Panc1 (cell line): ENCODE measurements around the gene USP5. TPM values are rescaled to one million over a fixed set of nuclear protein-coding genes. Genes with fewer than 3 reads are reported as not detected.

ENCODE experiments used
- ATAC-seq: fragments of 200-7000 bp; cut with Tn5 transposase; 2 replicates; pipeline ENCODE4 v1.9.1; 2020; ENCODE audit warnings: mild to moderate bottlenecking, moderate library complexity
- BruUV-seq: library from RNA; stranded (reverse); fragments of 400-500 nt; replicated peaks from 2 replicates; lab custom pipeline; 2021; lab: Mats Ljungman, UMichigan
- CTCF ChIA-PET: fragments of 300-600 bp; sonication (Branson Sonifier 250); formaldehyde crosslinking; loops from one replicate; lab custom pipeline; 2022; ENCODE audit warnings: antibody characterized with exemption; lab: Charles Lee
- POLR2A ChIA-PET: fragments of 300-600 bp; sonication (Branson Sonifier 250); formaldehyde crosslinking; loops from one replicate; lab custom pipeline; 2022; ENCODE audit warnings: antibody characterized with exemption; lab: Charles Lee
- DNase-seq: peaks from one replicate; pipeline ENCODE4 v3.0.0-alpha.2; 2010; ENCODE audit warnings: low read depth, low spot score
- H3K27ac ChIP-seq: 2 replicates; pipeline ENCODE4 v1.5.1; 2011; ENCODE audit warnings: mild to moderate bottlenecking, low read length, inconsistent platforms
- H3K27me3 ChIP-seq: fragments of 200-500 bp; sonication (Bioruptor generic); 2 replicates; pipeline ENCODE4 v1.6.0; 2014; ENCODE audit warnings: low read length, inconsistent platforms; ENCODE audit not compliant: control insufficient read depth, insufficient read depth
- H3K36me3 ChIP-seq: fragments of 200-500 bp; sonication (Bioruptor generic); 2 replicates; pipeline ENCODE4 v1.5.1; 2014; ENCODE audit warnings: inconsistent platforms, mild to moderate bottlenecking, low read length, moderate library complexity; ENCODE audit not compliant: control insufficient read depth, insufficient read depth
- H3K4me1 ChIP-seq: 2 replicates; pipeline ENCODE4 v1.5.1; 2011; ENCODE audit warnings: inconsistent platforms, mild to moderate bottlenecking, low read length, moderate library complexity; ENCODE audit not compliant: control insufficient read depth, insufficient read depth
- H3K4me3 ChIP-seq, 2 experiments: 2 replicates each; pipeline ENCODE4 v1.5.1; 2011 to 2012; ENCODE audit warnings: low read depth in 2 of 2, low read length in 2 of 2, mild to moderate bottlenecking in 2 of 2, inconsistent platforms in 1 of 2, moderate library complexity in 1 of 2
- H3K9me3 ChIP-seq: fragments of 200-500 bp; sonication (Bioruptor generic); 2 replicates; pipeline ENCODE4 v1.5.1; 2014; ENCODE audit warnings: low read depth, mild to moderate bottlenecking, inconsistent platforms, low read length, moderate library complexity; ENCODE audit not compliant: control insufficient read depth, insufficient read depth
- CTCF ChIP-seq: fragments of 450-650 bp; IDR thresholded peaks from 2 replicates; pipeline ENCODE4 v1.5.1; 2017; ENCODE audit warnings: mild to moderate bottlenecking
- POLR2AphosphoS5 ChIP-seq: IDR thresholded peaks from 2 replicates; pipeline ENCODE4 v1.6.1; 2012; ENCODE audit warnings: mild to moderate bottlenecking, low read depth, low read length, moderate library complexity
- SIN3A ChIP-seq: IDR thresholded peaks from 2 replicates; pipeline ENCODE4 v1.6.1; 2012; ENCODE audit warnings: low read depth, mild to moderate bottlenecking, low read length, moderate library complexity, borderline replicate concordance; ENCODE audit not compliant: insufficient read depth
- TCF7L2 ChIP-seq: IDR thresholded peaks from 2 replicates; pipeline ENCODE4 v1.6.1; 2011; ENCODE audit warnings: mild to moderate bottlenecking, low read depth, low read length, inconsistent platforms
- in situ Hi-C: cut with HindIII; loops from 2 replicates; pipeline ENCODE4 v1.10.0; 2016; ENCODE audit warnings: low sequenced_read_pairs, low pct_unique_long_range_greater_than_20kb
- intact Hi-C: fragments of 100-400 bp; cut with micrococcal nuclease; formaldehyde crosslinking; loops from one replicate; pipeline ENCODE4 v1.10.0; 2022; ENCODE audit not compliant: unreplicated experiment
- total RNA-seq: library from RNA; stranded (reverse); gene quantifications from one replicate; pipeline ENCODE4 v1.2.1, GENCODE V29; 2021; ENCODE audit not compliant: unreplicated experiment
- TF ChIP-seq, protein P1 (sequence below), 2 experiments: IDR thresholded peaks; 2 replicates each; pipeline ENCODE4 v1.6.1; 2011 to 2012; ENCODE audit warnings: low read depth in 2 of 2, control low read depth in 1 of 2, low read length in 1 of 2, mild to moderate bottlenecking in 1 of 2, moderate library complexity in 1 of 2; ENCODE audit not compliant: insufficient read depth in 1 of 2

Gene USP5
- total RNA-seq, 1 experiment from 2014 or later, result 104 TPM

DNA sequence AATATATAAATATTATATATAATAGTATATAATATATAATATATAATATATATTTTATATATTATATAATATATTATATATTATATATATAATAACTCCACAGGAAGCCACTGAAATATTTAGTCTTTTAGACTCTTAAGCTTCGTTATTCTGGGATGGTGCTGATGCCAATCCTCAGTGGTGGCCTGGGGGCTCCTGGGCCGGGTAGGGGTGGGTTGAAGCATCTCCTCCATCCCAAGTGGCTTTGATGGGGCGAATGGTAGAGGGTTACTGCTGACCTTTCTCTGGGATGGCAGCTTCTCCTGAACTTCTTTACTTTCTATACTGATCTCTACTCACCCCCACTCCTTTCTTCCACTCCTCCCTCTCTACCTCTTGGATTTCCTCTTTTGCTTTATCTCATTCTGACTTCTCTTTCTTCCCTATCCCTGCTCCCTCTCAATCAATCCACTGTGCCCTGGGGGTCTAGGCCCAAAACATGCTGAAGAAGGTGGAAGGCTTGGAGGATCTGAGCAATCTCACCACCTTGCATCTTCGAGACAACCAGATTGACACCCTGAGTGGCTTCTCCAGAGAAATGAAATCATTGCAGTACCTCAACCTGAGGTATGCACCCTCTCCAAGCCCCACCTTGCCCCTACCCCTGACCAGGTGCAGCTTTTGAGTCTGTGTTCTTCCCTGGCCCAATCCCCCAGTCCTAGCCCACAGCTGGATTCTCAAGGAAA lies 57.6 kb downstream of the USP5 start:
- POLR2A ChIA-PET, result interaction anchor here (0.7 kb wide), 1 partner anchor 61 kb away, joined by 4 read pairs; no protein-coding TSS in a partner anchor
- no peak for ATAC-seq
- Histone ChIP-seq H3K27ac (no peak overlapping the region), H3K4me1 (peaks cover 4% of the 10 kb centered on the region; the same call in 1 of the 2 replicates), H3K9me3 (no peaks in the 10 kb centered on the region), H3K36me3 (no peaks in the 10 kb centered on the region), H3K4me3 (no peak overlapping the region), H3K27me3 (no peaks in the 10 kb centered on the region)
- in situ Hi-C loops, result no loop called here
- BruUV-seq, result no TSS peak
- intact Hi-C loops, result no loop called here
- no peak for TF ChIP-seq POLR2AphosphoS5
- CTCF ChIA-PET, result no interaction called here
- DNase-seq, result no peak

DNA sequence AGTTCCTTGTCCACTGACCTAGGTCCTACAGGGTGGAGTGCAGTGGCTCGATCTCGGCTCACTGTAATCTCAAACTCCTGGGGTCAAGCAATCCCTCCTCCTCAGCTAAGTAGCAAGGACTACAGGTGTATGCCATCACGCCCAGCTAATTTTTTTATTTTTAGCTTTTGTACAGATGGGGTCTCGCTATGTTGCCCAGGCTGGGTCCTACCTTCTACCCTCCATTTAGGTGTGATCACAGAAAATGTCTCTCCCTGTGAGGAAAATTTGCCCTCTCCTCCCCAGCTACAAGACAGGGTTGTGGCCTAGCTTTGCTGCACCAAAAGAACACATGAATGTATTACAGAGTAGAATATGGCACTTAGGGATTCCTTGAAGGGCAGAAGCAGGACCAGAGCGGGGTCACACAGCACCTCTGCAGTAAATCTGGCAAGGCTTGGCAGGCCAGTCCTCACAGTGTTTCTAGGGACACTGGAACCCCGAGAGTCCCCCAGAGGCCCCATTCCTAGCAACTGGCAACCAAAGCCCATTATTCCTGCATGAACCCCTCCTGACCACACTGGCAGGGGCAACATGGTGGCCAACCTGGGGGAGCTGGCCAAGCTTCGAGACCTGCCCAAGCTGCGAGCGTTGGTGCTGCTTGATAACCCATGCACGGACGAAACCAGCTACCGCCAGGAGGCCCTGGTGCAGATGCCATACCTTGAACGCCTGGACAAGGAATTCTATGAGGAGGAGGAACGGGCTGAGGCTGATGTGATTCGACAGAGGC lies 60.4 kb downstream of the USP5 start:
- Histone ChIP-seq H3K27me3 (no peaks in the 10 kb centered on the region), H3K36me3 (no peaks in the 10 kb centered on the region; the same call in 1 of the 2 replicates), H3K9me3 (no peaks in the 10 kb centered on the region), H3K4me3 (no peak overlapping the region), H3K4me1 (peaks cover 4% of the 10 kb centered on the region; the same call in 1 of the 2 replicates), H3K27ac (no peak overlapping the region)
- CTCF ChIA-PET, result interaction anchor here (0.7 to 1.0 kb wide), 2 partner anchors 13 to 194 kb away, joined by 3 read pairs; no protein-coding TSS in a partner anchor
- intact Hi-C loops, result no loop called here
- no peak for DNase-seq
- in situ Hi-C loops, result no loop called here
- no peak for ATAC-seq
- TF ChIP-seq SIN3A (no peak), POLR2AphosphoS5 (no peak)
- POLR2A ChIA-PET, result no interaction called here
- no TSS peak for BruUV-seq

DNA sequence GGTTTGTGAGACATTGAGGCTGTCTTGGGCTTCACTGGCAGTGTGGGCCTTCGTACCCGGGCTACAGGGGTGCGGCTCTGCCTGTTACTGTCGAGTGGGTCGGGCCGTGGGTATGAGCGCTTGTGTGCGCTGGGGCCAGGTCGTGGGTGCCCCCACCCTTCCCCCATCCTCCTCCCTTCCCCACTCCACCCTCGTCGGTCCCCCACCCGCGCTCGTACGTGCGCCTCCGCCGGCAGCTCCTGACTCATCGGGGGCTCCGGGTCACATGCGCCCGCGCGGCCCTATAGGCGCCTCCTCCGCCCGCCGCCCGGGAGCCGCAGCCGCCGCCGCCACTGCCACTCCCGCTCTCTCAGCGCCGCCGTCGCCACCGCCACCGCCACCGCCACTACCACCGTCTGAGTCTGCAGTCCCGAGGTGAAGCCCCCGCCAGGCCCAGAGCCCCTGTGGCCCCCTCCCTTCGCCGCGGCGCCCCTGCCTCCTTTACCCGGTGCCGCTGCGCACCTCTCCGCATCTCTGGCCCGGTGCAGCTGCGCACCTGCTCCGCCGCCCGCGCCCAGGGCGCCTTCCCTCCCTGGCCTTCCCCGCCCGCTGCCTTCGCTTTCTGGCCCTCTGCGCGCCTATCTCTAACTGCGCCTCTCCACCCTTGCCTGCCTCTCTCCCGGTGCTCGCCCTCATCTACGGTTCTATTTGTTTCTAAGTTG lies 62.4 kb downstream of the USP5 start, which contains the start of gene ENO2:
Gene ENO2, plus strand, starts transcription at position 335 of the 701 bp plus-strand sequence. CDS start 1,253 bp downstream, outside the sequence.
- Histone ChIP-seq H3K9me3 (no peaks in the 10 kb centered on the region), H3K4me3 (peak within 1 kb of the TSS; percentile 43 to 69), H3K27me3 (no peaks in the 10 kb centered on the region), H3K4me1 (peaks cover 4% of the 10 kb centered on the region; the same call in 1 of the 2 replicates), H3K27ac (peak within 1 kb of the TSS; percentile 65), H3K36me3 (no peaks in the 10 kb centered on the region; the same call in 1 of the 2 replicates)
- intact Hi-C loops (no loop called here), in situ Hi-C loops (no loop called here)
- DNase-seq, result no peak
- TF ChIP-seq, protein P1, sequence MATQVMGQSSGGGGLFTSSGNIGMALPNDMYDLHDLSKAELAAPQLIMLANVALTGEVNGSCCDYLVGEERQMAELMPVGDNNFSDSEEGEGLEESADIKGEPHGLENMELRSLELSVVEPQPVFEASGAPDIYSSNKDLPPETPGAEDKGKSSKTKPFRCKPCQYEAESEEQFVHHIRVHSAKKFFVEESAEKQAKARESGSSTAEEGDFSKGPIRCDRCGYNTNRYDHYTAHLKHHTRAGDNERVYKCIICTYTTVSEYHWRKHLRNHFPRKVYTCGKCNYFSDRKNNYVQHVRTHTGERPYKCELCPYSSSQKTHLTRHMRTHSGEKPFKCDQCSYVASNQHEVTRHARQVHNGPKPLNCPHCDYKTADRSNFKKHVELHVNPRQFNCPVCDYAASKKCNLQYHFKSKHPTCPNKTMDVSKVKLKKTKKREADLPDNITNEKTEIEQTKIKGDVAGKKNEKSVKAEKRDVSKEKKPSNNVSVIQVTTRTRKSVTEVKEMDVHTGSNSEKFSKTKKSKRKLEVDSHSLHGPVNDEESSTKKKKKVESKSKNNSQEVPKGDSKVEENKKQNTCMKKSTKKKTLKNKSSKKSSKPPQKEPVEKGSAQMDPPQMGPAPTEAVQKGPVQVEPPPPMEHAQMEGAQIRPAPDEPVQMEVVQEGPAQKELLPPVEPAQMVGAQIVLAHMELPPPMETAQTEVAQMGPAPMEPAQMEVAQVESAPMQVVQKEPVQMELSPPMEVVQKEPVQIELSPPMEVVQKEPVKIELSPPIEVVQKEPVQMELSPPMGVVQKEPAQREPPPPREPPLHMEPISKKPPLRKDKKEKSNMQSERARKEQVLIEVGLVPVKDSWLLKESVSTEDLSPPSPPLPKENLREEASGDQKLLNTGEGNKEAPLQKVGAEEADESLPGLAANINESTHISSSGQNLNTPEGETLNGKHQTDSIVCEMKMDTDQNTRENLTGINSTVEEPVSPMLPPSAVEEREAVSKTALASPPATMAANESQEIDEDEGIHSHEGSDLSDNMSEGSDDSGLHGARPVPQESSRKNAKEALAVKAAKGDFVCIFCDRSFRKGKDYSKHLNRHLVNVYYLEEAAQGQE (IDR thresholded peaks at IDR 0.05; ENCODE audit: insufficient read depth in 1 of 2, low read depth in 2 of 2, low read length in 1 of 2), result no peak
- TF ChIP-seq TCF7L2, result no peak
- TF ChIP-seq CTCF, result no peak
- TF ChIP-seq POLR2AphosphoS5, result no peak
- TF ChIP-seq SIN3A, result no peak
- ChIA-PET POLR2A (interaction anchor here (0.5 kb wide), 1 partner anchor 9 kb away, joined by 3 read pairs; no protein-coding TSS in a partner anchor), CTCF (interaction anchor here (0.6 to 0.8 kb wide), 2 partner anchors 11 to 26 kb away, joined by 4 to 7 read pairs; no protein-coding TSS in a partner anchor)
- peak; percentile 88 for ATAC-seq
- BruUV-seq, result no TSS peak
